ENCODE measurements around the gene CDC37L1. TPM values are rescaled to one million over a fixed set of nuclear protein-coding genes. Genes with fewer than 3 reads are reported as not detected.
"Not testable (repeated sequence)": the region's sequence is repeated elsewhere in the genome, so short reads cannot be mapped to it uniquely, and the experiment has no call there.

The CDC37L1 gene
- polyA plus RNA-seq, 1 donor (not counting 4 experiments of a cell fraction or from before 2014, with no cell fraction given): 15.5 TPM

- H3K9me3 ChIP-seq (ENCODE audit: control insufficient read depth, low read depth, low read length): no peaks in the 10 kb centered on the region
- H3K9ac ChIP-seq (ENCODE audit: control insufficient read depth, extremely low read depth, insufficient read depth, low read length): no peak overlapping the region
- no peak for DNase-seq (ENCODE audit: low read depth, low spot score)
- no peaks in the 10 kb centered on the region for H4K20me1 ChIP-seq (ENCODE audit: control insufficient read depth, extremely low read depth, insufficient read depth, low read length)
- H3K4me1 ChIP-seq (ENCODE audit: control insufficient read depth, extremely low read depth, insufficient read depth, low read length): peaks cover 3% of the 10 kb centered on the region
- dilution Hi-C loops (cut with MboI; ENCODE audit: extremely low pct_ligation_motif_present, low sequenced_read_pairs): no loop called here
- H3K27ac ChIP-seq (ENCODE audit: control insufficient read depth, insufficient read depth, low read length): no peak overlapping the region
- H3K79me2 ChIP-seq (ENCODE audit: control insufficient read depth, insufficient read depth, low read length): no peaks in the 10 kb centered on the region
- no peaks in the 10 kb centered on the region for H3K36me3 ChIP-seq (ENCODE audit: control insufficient read depth in 2 of 2, extremely low read depth in 1 of 2, insufficient read depth in 2 of 2, low read length in 2 of 2)
- H3K4me2 ChIP-seq (ENCODE audit: control insufficient read depth, extremely low read depth, insufficient read depth, low read depth, low read length): no peak overlapping the region
- H3K9me1 ChIP-seq (ENCODE audit: control insufficient read depth, extremely low read depth, insufficient read depth, low read length): no peaks in the 10 kb centered on the region
- no peak overlapping the region for H3K4me3 ChIP-seq (ENCODE audit: control insufficient read depth in 2 of 3, extremely low read depth in 1 of 3, insufficient read depth in 2 of 3, low read depth in 1 of 3, low read length in 3 of 3)
- H3K27me3 ChIP-seq (ENCODE audit: control insufficient read depth, extremely low read depth, insufficient read depth, low read length): no peaks in the 10 kb centered on the region
- TF ChIP-seq EZH2 (IDR thresholded peaks at IDR 0.05; ENCODE audit: low read length) (no peak), CTCF (optimal IDR thresholded peaks at IDR 0.05 in 1 of 3, IDR thresholded peaks at IDR 0.05 in 1 of 3, conservative IDR thresholded peaks at IDR 0.05 in 1 of 3; ENCODE audit: extremely low read depth in 1 of 3, insufficient read depth in 2 of 3, low read length in 3 of 3) (no peak)
- FAIRE-seq: no peak
- no peak overlapping the region for H2AFZ ChIP-seq (ENCODE audit: control insufficient read depth, low read length)
Measured at GRCh38 chr9:4748612-4749011, 69.2 kb downstream of the CDC37L1 start.

- no peak overlapping the region for H3K9ac ChIP-seq (ENCODE audit: control insufficient read depth, extremely low read depth, insufficient read depth, low read length)
- DNase-seq (ENCODE audit: low read depth, low spot score) (no peak), FAIRE-seq (no peak)
- no peaks in the 10 kb centered on the region for H3K9me1 ChIP-seq (ENCODE audit: control insufficient read depth, extremely low read depth, insufficient read depth, low read length)
- H2AFZ ChIP-seq (ENCODE audit: control insufficient read depth, low read length): no peak overlapping the region
- H3K79me2 ChIP-seq (ENCODE audit: control insufficient read depth, insufficient read depth, low read length): no peaks in the 10 kb centered on the region
- H3K4me1 ChIP-seq (ENCODE audit: control insufficient read depth, extremely low read depth, insufficient read depth, low read length): peaks cover 7% of the 10 kb centered on the region
- no peak overlapping the region for H3K27ac ChIP-seq (ENCODE audit: control insufficient read depth, insufficient read depth, low read length)
- H3K4me2 ChIP-seq (ENCODE audit: control insufficient read depth, extremely low read depth, insufficient read depth, low read depth, low read length): no peak overlapping the region
- H3K9me3 ChIP-seq (ENCODE audit: control insufficient read depth, low read depth, low read length): no peaks in the 10 kb centered on the region
- no peaks in the 10 kb centered on the region for H4K20me1 ChIP-seq (ENCODE audit: control insufficient read depth, extremely low read depth, insufficient read depth, low read length)
- H3K27me3 ChIP-seq (ENCODE audit: control insufficient read depth, extremely low read depth, insufficient read depth, low read length): no peaks in the 10 kb centered on the region
- TF ChIP-seq EZH2 (IDR thresholded peaks at IDR 0.05; ENCODE audit: low read length): no peak
- peak in 2 of 3 experiments; percentile 39 to 42 for TF ChIP-seq CTCF (optimal IDR thresholded peaks at IDR 0.05 in 1 of 3, IDR thresholded peaks at IDR 0.05 in 1 of 3, conservative IDR thresholded peaks at IDR 0.05 in 1 of 3; ENCODE audit: extremely low read depth in 1 of 3, insufficient read depth in 2 of 3, low read length in 3 of 3)
- H3K36me3 ChIP-seq (ENCODE audit: control insufficient read depth in 2 of 2, extremely low read depth in 1 of 2, insufficient read depth in 2 of 2, low read length in 2 of 2): no peaks in the 10 kb centered on the region
- H3K4me3 ChIP-seq (ENCODE audit: control insufficient read depth in 2 of 3, extremely low read depth in 1 of 3, insufficient read depth in 2 of 3, low read depth in 1 of 3, low read length in 3 of 3): no peak overlapping the region
- dilution Hi-C loops (cut with MboI; ENCODE audit: extremely low pct_ligation_motif_present, low sequenced_read_pairs): no loop called here
Measured at GRCh38 chr9:4750023-4750673, 70.8 kb downstream of the CDC37L1 start.

DNA sequence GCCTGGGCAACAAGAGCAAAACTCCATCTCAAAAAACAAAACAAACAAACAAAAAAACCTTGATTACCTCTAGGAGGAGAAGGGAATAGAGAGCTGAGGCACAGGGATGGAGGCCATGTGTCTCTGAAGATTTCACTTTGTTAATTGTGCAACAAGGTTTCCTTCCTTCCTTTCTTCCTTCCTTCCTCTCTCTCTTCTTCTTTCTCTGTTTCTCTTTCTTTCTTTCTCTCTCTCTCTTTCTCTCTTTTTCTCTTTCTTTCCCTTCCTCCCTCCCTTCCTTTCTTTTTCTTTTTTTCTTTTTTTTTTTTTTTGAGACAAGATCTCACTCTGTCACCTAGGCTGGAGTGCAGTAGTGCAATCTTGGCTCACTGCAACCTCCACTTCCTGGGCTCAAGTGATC is 75.2 kb downstream of the CDC37L1 start:
- H4K20me1 ChIP-seq (ENCODE audit: control insufficient read depth, extremely low read depth, insufficient read depth, low read length); H2AFZ ChIP-seq (ENCODE audit: control insufficient read depth, low read length); FAIRE-seq; H3K27ac ChIP-seq (ENCODE audit: control insufficient read depth, insufficient read depth, low read length); H3K9me3 ChIP-seq (ENCODE audit: control insufficient read depth, low read depth, low read length); H3K9ac ChIP-seq (ENCODE audit: control insufficient read depth, extremely low read depth, insufficient read depth, low read length); H3K9me1 ChIP-seq (ENCODE audit: control insufficient read depth, extremely low read depth, insufficient read depth, low read length); DNase-seq (ENCODE audit: low read depth, low spot score); H3K27me3 ChIP-seq (ENCODE audit: control insufficient read depth, extremely low read depth, insufficient read depth, low read length); H3K4me1 ChIP-seq (ENCODE audit: control insufficient read depth, extremely low read depth, insufficient read depth, low read length); H3K79me2 ChIP-seq (ENCODE audit: control insufficient read depth, insufficient read depth, low read length); H3K4me2 ChIP-seq (ENCODE audit: control insufficient read depth, extremely low read depth, insufficient read depth, low read depth, low read length); H3K36me3 ChIP-seq (ENCODE audit: control insufficient read depth in 2 of 2, extremely low read depth in 1 of 2, insufficient read depth in 2 of 2, low read length in 2 of 2); dilution Hi-C loops (cut with MboI; ENCODE audit: extremely low pct_ligation_motif_present, low sequenced_read_pairs); H3K4me3 ChIP-seq (ENCODE audit: control insufficient read depth in 2 of 3, extremely low read depth in 1 of 3, insufficient read depth in 2 of 3, low read depth in 1 of 3, low read length in 3 of 3): not testable (repeated sequence)
